ENCODE measurements around the gene OGFOD2. TPM values are rescaled to one million over a fixed set of nuclear protein-coding genes. Genes with fewer than 3 reads are reported as not detected.
A peak's percentile ranks its signal among the peaks of the same experiment; 100 is the strongest.
"Not testable (repeated sequence)": the region's sequence is repeated elsewhere in the genome, so short reads cannot be mapped to it uniquely, and the experiment has no call there.

Gene OGFOD2
- total RNA-seq, 1 donor from 2014 or later, result 18.1 TPM

DNA sequence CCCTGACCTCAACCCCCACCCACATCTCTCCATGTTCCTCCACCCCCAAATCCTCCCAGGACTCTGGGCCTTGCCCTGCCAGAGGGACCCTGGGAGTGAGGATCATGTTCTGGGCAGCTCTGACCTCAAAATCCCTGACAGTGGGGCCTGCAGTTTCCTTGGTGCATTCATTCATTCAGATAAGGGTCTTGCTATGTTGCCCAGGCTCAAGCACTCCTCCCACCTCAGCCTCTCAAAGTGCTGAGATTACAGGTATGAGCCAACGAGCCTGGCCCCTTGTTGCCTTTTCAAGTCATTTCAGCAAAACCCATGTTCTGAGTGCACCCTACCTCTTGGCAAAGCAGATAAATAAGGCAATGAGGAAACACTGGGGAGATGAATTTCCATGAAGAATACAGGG is 35.1 kb downstream of the OGFOD2 start:
- TF ChIP-seq CTCF (conservative IDR thresholded peaks at IDR 0.05), result no peak
- no peak for DNase-seq (ENCODE audit: low read depth, low spot score)
- peak overlapping the region; percentile 51 for H3K27ac Mint-ChIP-seq (ENCODE audit: unreplicated experiment)
- no peaks in the 10 kb centered on the region for H3K36me3 Mint-ChIP-seq (ENCODE audit: low read depth)
- no peaks in the 10 kb centered on the region for H3K27me3 Mint-ChIP-seq (ENCODE audit: low read depth)
- no peaks in the 10 kb centered on the region for H3K9me3 Mint-ChIP-seq
- H3K4me1 Mint-ChIP-seq, result no peaks in the 10 kb centered on the region
- no peak overlapping the region for H3K4me3 Mint-ChIP-seq

GRCh38 chr12:123010681-123011080 is 35.6 kb downstream of the OGFOD2 start:
- H3K27me3 Mint-ChIP-seq (ENCODE audit: low read depth), result no peaks in the 10 kb centered on the region
- H3K4me3 Mint-ChIP-seq, result no peak overlapping the region
- no peak for TF ChIP-seq CTCF (conservative IDR thresholded peaks at IDR 0.05)
- no peaks in the 10 kb centered on the region for H3K4me1 Mint-ChIP-seq
- no peaks in the 10 kb centered on the region for H3K9me3 Mint-ChIP-seq
- no peak for DNase-seq (ENCODE audit: low read depth, low spot score)
- no peak overlapping the region for H3K27ac Mint-ChIP-seq (ENCODE audit: unreplicated experiment)
- no peaks in the 10 kb centered on the region for H3K36me3 Mint-ChIP-seq (ENCODE audit: low read depth)

- TF ChIP-seq CTCF (conservative IDR thresholded peaks at IDR 0.05), result no peak
- Mint-ChIP-seq H3K4me3 (no peak overlapping the region), H3K36me3 (ENCODE audit: low read depth) (no peaks in the 10 kb centered on the region), H3K4me1 (no peaks in the 10 kb centered on the region), H3K27ac (ENCODE audit: unreplicated experiment) (no peak overlapping the region), H3K27me3 (ENCODE audit: low read depth) (no peaks in the 10 kb centered on the region), H3K9me3 (no peaks in the 10 kb centered on the region)
- DNase-seq (ENCODE audit: low read depth, low spot score), result no peak
Measured at GRCh38 chr12:123011701-123012100, 36.7 kb downstream of the OGFOD2 start.

- Mint-ChIP-seq H3K4me1 (no peaks in the 10 kb centered on the region), H3K27ac (ENCODE audit: unreplicated experiment) (no peak overlapping the region), H3K27me3 (ENCODE audit: low read depth) (no peaks in the 10 kb centered on the region), H3K36me3 (ENCODE audit: low read depth) (no peaks in the 10 kb centered on the region), H3K9me3 (no peaks in the 10 kb centered on the region), H3K4me3 (no peak overlapping the region)
- TF ChIP-seq CTCF (conservative IDR thresholded peaks at IDR 0.05), result no peak
- DNase-seq (ENCODE audit: low read depth, low spot score), result no peak
Measured at GRCh38 chr12:123013185-123014095, 38.4 kb downstream of the OGFOD2 start.

- H3K27me3 Mint-ChIP-seq (ENCODE audit: low read depth); H3K4me1 Mint-ChIP-seq; H3K36me3 Mint-ChIP-seq (ENCODE audit: low read depth); H3K27ac Mint-ChIP-seq (ENCODE audit: unreplicated experiment); H3K4me3 Mint-ChIP-seq; DNase-seq (ENCODE audit: low read depth, low spot score); H3K9me3 Mint-ChIP-seq: not testable (repeated sequence)
Measured at GRCh38 chr12:123014473-123014872, 39.4 kb downstream of the OGFOD2 start.

GRCh38 chr12:123017753-123018152 is 42.7 kb downstream of the OGFOD2 start:
- H3K36me3 Mint-ChIP-seq (ENCODE audit: low read depth), result no peaks in the 10 kb centered on the region
- H3K27me3 Mint-ChIP-seq (ENCODE audit: low read depth), result no peaks in the 10 kb centered on the region
- no peak for TF ChIP-seq CTCF (conservative IDR thresholded peaks at IDR 0.05)
- H3K9me3 Mint-ChIP-seq, result no peaks in the 10 kb centered on the region
- no peak overlapping the region for H3K4me3 Mint-ChIP-seq
- no peak for DNase-seq (ENCODE audit: low read depth, low spot score)
- H3K4me1 Mint-ChIP-seq, result peaks cover 6% of the 10 kb centered on the region
- no peak overlapping the region for H3K27ac Mint-ChIP-seq (ENCODE audit: unreplicated experiment)
